OCI-LY1 (cell line): ENCODE data around the gene FAM20C.

Source experiments
- H2AFZ ChIP-seq: fragments of 200-600 bp; sonication (generic), shearing (Covaris generic); 2 replicates; pipeline ENCODE4 v1.6.0; 2014; ENCODE audit warnings: antibody characterized with exemption, mild to moderate bottlenecking, low read length
- H3F3A ChIP-seq: fragments of 200-600 bp; sonication (generic), shearing (Covaris generic); 2 replicates; pipeline ENCODE4 v1.6.0; 2014; ENCODE audit warnings: mild to moderate bottlenecking, antibody characterized with exemption, low read length, moderate library complexity; ENCODE audit not compliant: insufficient read depth
- H3K27ac ChIP-seq: fragments of 200-600 bp; sonication (generic); 2 replicates; pipeline ENCODE4 v1.5.1; 2014; ENCODE audit warnings: low read length, mixed run types, mild to moderate bottlenecking, low read depth; ENCODE audit not compliant: poor library complexity, severe bottlenecking
- H3K27me3 ChIP-seq: fragments of 200-600 bp; sonication (generic); 2 replicates; pipeline ENCODE4 v1.6.0; 2014; ENCODE audit warnings: antibody characterized with exemption, mild to moderate bottlenecking, low read length, moderate library complexity; ENCODE audit not compliant: insufficient read depth
- H3K36me3 ChIP-seq: fragments of 200-600 bp; sonication (generic); 2 replicates; pipeline ENCODE4 v1.6.1; 2014; ENCODE audit warnings: mild to moderate bottlenecking, antibody characterized with exemption, low read length, moderate library complexity, mixed read lengths; ENCODE audit not compliant: insufficient read depth
- H3K4me1 ChIP-seq: fragments of 200-600 bp; sonication (generic); 2 replicates; pipeline ENCODE4 v1.5.1; 2014; ENCODE audit warnings: mild to moderate bottlenecking, low read length, moderate library complexity; ENCODE audit not compliant: insufficient read depth, severe bottlenecking
- H3K4me2 ChIP-seq: fragments of 200-600 bp; sonication (generic), shearing (Covaris generic); 2 replicates; pipeline ENCODE4 v1.6.1; 2014; ENCODE audit warnings: low read length
- H3K4me3 ChIP-seq: fragments of 200-600 bp; sonication (generic); 2 replicates; pipeline ENCODE4 v1.5.1; 2014; ENCODE audit warnings: low read length, low read depth, mild to moderate bottlenecking, mixed read lengths; ENCODE audit not compliant: poor library complexity, severe bottlenecking
- H3K79me2 ChIP-seq: fragments of 200-600 bp; shearing (Covaris generic); 2 replicates; pipeline ENCODE4 v1.6.1; 2016; ENCODE audit warnings: mixed run types, low read length, mixed read lengths; ENCODE audit not compliant: insufficient read depth
- H3K9ac ChIP-seq: fragments of 200-600 bp; sonication (generic), shearing (Covaris generic); 2 replicates; pipeline ENCODE4 v1.6.1; 2014; ENCODE audit warnings: mild to moderate bottlenecking, low read length, mixed read lengths
- H3K9me2 ChIP-seq: fragments of 200-600 bp; sonication (generic), shearing (Covaris generic); 2 replicates; pipeline ENCODE4 v1.6.1; 2014; ENCODE audit warnings: low read depth, mild to moderate bottlenecking, low read length, mixed read lengths
- H3K9me3 ChIP-seq: fragments of 200-600 bp; shearing (Covaris generic); 2 replicates; pipeline ENCODE4 v1.6.1; 2014; ENCODE audit warnings: low read length, mixed read lengths
- H4K20me1 ChIP-seq: fragments of 200-600 bp; sonication (generic), shearing (Covaris generic); 2 replicates; pipeline ENCODE4 v1.6.0; 2016; ENCODE audit warnings: mild to moderate bottlenecking, low read length; ENCODE audit not compliant: insufficient read depth
- EZH2 ChIP-seq: fragments of 200-600 bp; sonication (generic), shearing (Covaris generic); IDR thresholded peaks from 2 replicates; pipeline ENCODE4 v1.8.0; 2017; ENCODE audit warnings: borderline replicate concordance, mixed run types, mild to moderate bottlenecking, antibody characterized with exemption, low read length, moderate library complexity, mixed read lengths
- TF ChIP-seq, protein P1 (sequence below): fragments of 200-600 bp; sonication (generic), shearing (Covaris generic); IDR thresholded peaks from 2 replicates; pipeline ENCODE4 v1.5.1; 2017; ENCODE audit warnings: mild to moderate bottlenecking, antibody characterized with exemption, low read length, moderate library complexity, mixed read lengths

The FAM20C gene

DNA sequence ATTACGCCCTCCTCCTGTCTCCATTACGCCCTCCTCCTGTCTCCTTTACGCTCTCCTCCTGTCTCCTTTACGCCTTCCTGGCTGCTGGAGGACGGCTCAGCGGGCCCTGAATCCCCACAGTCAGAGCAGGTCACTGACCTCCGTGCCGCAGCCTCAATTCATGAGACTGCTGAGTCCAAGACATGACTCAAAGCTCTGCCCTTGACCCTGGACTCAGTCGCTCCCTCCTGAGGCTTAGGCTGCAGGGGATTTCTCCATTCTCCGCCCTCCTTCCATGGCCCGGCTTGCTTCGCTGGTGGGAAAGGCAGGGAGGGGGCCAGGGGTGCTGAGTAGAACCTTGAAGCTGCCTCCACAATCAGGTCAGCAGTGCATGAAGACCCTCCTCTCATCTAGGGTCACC lies 76.6 kb downstream of the FAM20C start:
- Histone ChIP-seq H3K4me3 (no peak overlapping the region), H3K27ac (no peak overlapping the region), H3K9ac (no peak overlapping the region), H3K36me3 (no peaks in the 10 kb centered on the region; the same call in 1 of the 2 replicates), H3F3A (0 out of 2 replicates have a peak, but pooled peaks cover 3% of the 10 kb centered on the region), H3K4me2 (no peak overlapping the region), H2AFZ (no peak overlapping the region), H3K9me3 (peaks cover 4% of the 10 kb centered on the region; the same call in 1 of the 2 replicates), H3K27me3 (no peaks in the 10 kb centered on the region; the same call in 1 of the 2 replicates), H3K9me2 (no peaks in the 10 kb centered on the region), H3K4me1 (no peaks in the 10 kb centered on the region), H3K79me2 (no peaks in the 10 kb centered on the region), H4K20me1 (no peaks in the 10 kb centered on the region)
- TF ChIP-seq, protein P1, sequence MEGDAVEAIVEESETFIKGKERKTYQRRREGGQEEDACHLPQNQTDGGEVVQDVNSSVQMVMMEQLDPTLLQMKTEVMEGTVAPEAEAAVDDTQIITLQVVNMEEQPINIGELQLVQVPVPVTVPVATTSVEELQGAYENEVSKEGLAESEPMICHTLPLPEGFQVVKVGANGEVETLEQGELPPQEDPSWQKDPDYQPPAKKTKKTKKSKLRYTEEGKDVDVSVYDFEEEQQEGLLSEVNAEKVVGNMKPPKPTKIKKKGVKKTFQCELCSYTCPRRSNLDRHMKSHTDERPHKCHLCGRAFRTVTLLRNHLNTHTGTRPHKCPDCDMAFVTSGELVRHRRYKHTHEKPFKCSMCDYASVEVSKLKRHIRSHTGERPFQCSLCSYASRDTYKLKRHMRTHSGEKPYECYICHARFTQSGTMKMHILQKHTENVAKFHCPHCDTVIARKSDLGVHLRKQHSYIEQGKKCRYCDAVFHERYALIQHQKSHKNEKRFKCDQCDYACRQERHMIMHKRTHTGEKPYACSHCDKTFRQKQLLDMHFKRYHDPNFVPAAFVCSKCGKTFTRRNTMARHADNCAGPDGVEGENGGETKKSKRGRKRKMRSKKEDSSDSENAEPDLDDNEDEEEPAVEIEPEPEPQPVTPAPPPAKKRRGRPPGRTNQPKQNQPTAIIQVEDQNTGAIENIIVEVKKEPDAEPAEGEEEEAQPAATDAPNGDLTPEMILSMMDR = no peak
- no peak for TF ChIP-seq EZH2

GRCh38 chr7:269721-270120 lies 77.3 kb downstream of the FAM20C start:
- H3K9me3 ChIP-seq = 0 out of 2 replicates have a peak, but pooled peaks cover 4% of the 10 kb centered on the region

GRCh38 chr7:270351-270983 lies 78.1 kb downstream of the FAM20C start:
- no peaks in the 10 kb centered on the region for H3K79me2 ChIP-seq
- H3K36me3 ChIP-seq = no peaks in the 10 kb centered on the region; the same call in 1 of the 2 replicates
- H3K4me2 ChIP-seq = no peak overlapping the region
- 0 out of 2 replicates have a peak, but pooled peaks cover 4% of the 10 kb centered on the region for H3K9me3 ChIP-seq
- H3K27ac ChIP-seq = no peak overlapping the region
- H3F3A ChIP-seq = no peaks in the 10 kb centered on the region
- H3K9ac ChIP-seq = no peak overlapping the region
- H3K27me3 ChIP-seq = no peaks in the 10 kb centered on the region; the same call in 1 of the 2 replicates
- no peaks in the 10 kb centered on the region for H3K4me1 ChIP-seq
- no peak overlapping the region for H2AFZ ChIP-seq
- no peak for TF ChIP-seq EZH2
- H3K9me2 ChIP-seq = no peaks in the 10 kb centered on the region
- H3K4me3 ChIP-seq = no peak overlapping the region
- no peaks in the 10 kb centered on the region for H4K20me1 ChIP-seq

More at GRCh38 chr7:269721-270120, 77.3 kb downstream of the FAM20C start:
- Histone ChIP-seq H3K27me3 (no peaks in the 10 kb centered on the region; the same call in 1 of the 2 replicates), H3K4me3 (no peak overlapping the region), H3K79me2 (no peaks in the 10 kb centered on the region), H3K4me2 (no peak overlapping the region), H3F3A (no peaks in the 10 kb centered on the region), H2AFZ (no peak overlapping the region), H3K4me1 (no peaks in the 10 kb centered on the region), H3K27ac (no peak overlapping the region), H4K20me1 (no peaks in the 10 kb centered on the region), H3K36me3 (no peaks in the 10 kb centered on the region; the same call in 1 of the 2 replicates), H3K9ac (no peak overlapping the region), H3K9me2 (no peaks in the 10 kb centered on the region)
- TF ChIP-seq EZH2 = no peak
- TF ChIP-seq, protein P1 = no peak
